HepG2 (cell line): ENCODE data around the gene NELFB. TPM values are rescaled to one million over a fixed set of nuclear protein-coding genes. Genes with fewer than 3 reads are reported as not detected.

Source experiments
- AGO2 ChIP-seq: fragments of 200-400 bp; formaldehyde crosslinking; optimal IDR thresholded peaks from 2 replicates; pipeline ENCODE3; 2017; ENCODE audit warnings: mild to moderate bottlenecking, low read depth, low read length, moderate library complexity
- FOXC1 ChIP-seq: sonication (generic); formaldehyde crosslinking; IDR thresholded peaks from 2 replicates; pipeline ENCODE4 v1.8.0; 2022; ENCODE audit warnings: mild to moderate bottlenecking, missing genetic modification reagents, borderline replicate concordance
- FOXJ3 ChIP-seq: sonication (generic); formaldehyde crosslinking; IDR thresholded peaks from 2 replicates; pipeline ENCODE4 v1.4.0; 2020; ENCODE audit warnings: missing genetic modification reagents, mild to moderate bottlenecking, borderline replicate concordance
- PHF8 ChIP-seq: sonication (generic); formaldehyde crosslinking; IDR thresholded peaks from 2 replicates; pipeline ENCODE4 v1.5.0; 2020; ENCODE audit warnings: missing genetic modification reagents
- ZBTB40 ChIP-seq, 2 experiments: fragments of 450-650 bp in 1 of 2; sonication (generic) in 1 of 2; formaldehyde crosslinking in 1 of 2; IDR thresholded peaks; 2 replicates each; pipeline versions ENCODE4 v1.6.1 to v1.8.0; 2016 to 2022; ENCODE audit warnings: antibody characterized with exemption in 1 of 2, mild to moderate bottlenecking in 1 of 2, missing genetic modification reagents in 1 of 2
- ZFP82 ChIP-seq: sonication (generic); formaldehyde crosslinking; IDR thresholded peaks from 2 replicates; pipeline ENCODE4 v1.5.1; 2020; ENCODE audit warnings: mild to moderate bottlenecking, missing genetic modification reagents, borderline replicate concordance
- ZNF274 ChIP-seq: sonication (generic); formaldehyde crosslinking; IDR thresholded peaks from 2 replicates; pipeline ENCODE4 v1.5.1; 2020; ENCODE audit warnings: mild to moderate bottlenecking, missing genetic modification reagents
- ZNF451 ChIP-seq: sonication (generic); formaldehyde crosslinking; IDR thresholded peaks from 2 replicates; pipeline ENCODE4 v1.5.0; 2020; ENCODE audit warnings: mild to moderate bottlenecking, missing genetic modification reagents
- ZNF777 ChIP-seq: sonication (generic); formaldehyde crosslinking; IDR thresholded peaks from 2 replicates; pipeline ENCODE4 v1.4.0; 2020; ENCODE audit warnings: missing genetic modification reagents
- polyA plus RNA-seq, 8 experiments: library from polyadenylated mRNA; depleted of rRNA in 3 of 8; stranded (reverse) in 7 of 8; unstranded in 1 of 8; fragments of >200 nt; fragmentation: Illumina TruSeq in 4 of 8; extraction: Trizol in 4 of 8; gene quantifications; 2 replicates each; pipeline versions ENCODE4 v1.2.1 to v1.2.3, GENCODE V29; 2011 to 2016; ENCODE audit warnings: low read depth in 4 of 8, missing spikeins in 1 of 8, mixed read lengths in 1 of 8; ENCODE audit not compliant: insufficient read depth in 1 of 8
- total RNA-seq, 5 experiments: library from RNA; depleted of rRNA; stranded (reverse); fragments of >200 nt; fragmentation: Illumina TruSeq; extraction: Trizol; gene quantifications; 2 replicates each; pipeline ENCODE4 v1.2.3, GENCODE V29; 2016; ENCODE audit warnings: low read depth in 1 of 5

Gene NELFB
- total and polyA plus RNA-seq, 2 of the 13 experiments (the other 11 are each of a cell fraction or from before 2014, with no cell fraction given) = 26.5 to 45.8 TPM

- no peak for TF ChIP-seq ZBTB40 (IDR thresholded peaks at IDR 0.05)
- 0 out of 2 replicates have a peak, but pooled peaks have one; percentile 14 for TF ChIP-seq ZBTB40 (CRISPR knock-in tag; IDR thresholded peaks at IDR 0.05)
- no peak for TF ChIP-seq ZNF274 (CRISPR knock-in tag)
- no peak for TF ChIP-seq ZNF777 (CRISPR knock-in tag)
- TF ChIP-seq ZFP82 (CRISPR knock-in tag) = no peak
- TF ChIP-seq PHF8 (CRISPR knock-in tag) = peak; percentile 2; the same call in 1 of the 2 replicates
- peak; percentile 46 for TF ChIP-seq AGO2
- TF ChIP-seq FOXJ3 (CRISPR knock-in tag) = no peak
- no peak for TF ChIP-seq FOXC1
- 0 out of 2 replicates have a peak, but pooled peaks have one; percentile 32 for TF ChIP-seq ZNF451 (CRISPR knock-in tag)
These were observed 29.3 kb upstream of the NELFB start (continued) for GRCh38 chr9:137225699-137226331.
